Transverse colon (tissue), 3 donors: ENCODE data around the gene SMIM31.

Experiments
- POLR2A ChIP-seq: fragments of 450-650 bp; IDR thresholded peaks from one replicate; pipeline ENCODE4 v1.6.1; 2016; ENCODE audit warnings: antibody characterized with exemption, mild to moderate bottlenecking, moderate library complexity
- TF ChIP-seq, protein P1 (sequence below), 5 experiments: fragments of 200-600 bp in 3 of 5; fragments of 450-650 bp in 2 of 5; sonication (generic) in 3 of 5; IDR thresholded peaks; 1 replicate in 2 of 5; 2 replicates in 3 of 5; pipeline ENCODE4 v1.5.1; 2016 to 2017; ENCODE audit warnings: antibody characterized with exemption in 5 of 5, inconsistent platforms in 3 of 5, mild to moderate bottlenecking in 2 of 5, moderate library complexity in 1 of 5

DNA sequence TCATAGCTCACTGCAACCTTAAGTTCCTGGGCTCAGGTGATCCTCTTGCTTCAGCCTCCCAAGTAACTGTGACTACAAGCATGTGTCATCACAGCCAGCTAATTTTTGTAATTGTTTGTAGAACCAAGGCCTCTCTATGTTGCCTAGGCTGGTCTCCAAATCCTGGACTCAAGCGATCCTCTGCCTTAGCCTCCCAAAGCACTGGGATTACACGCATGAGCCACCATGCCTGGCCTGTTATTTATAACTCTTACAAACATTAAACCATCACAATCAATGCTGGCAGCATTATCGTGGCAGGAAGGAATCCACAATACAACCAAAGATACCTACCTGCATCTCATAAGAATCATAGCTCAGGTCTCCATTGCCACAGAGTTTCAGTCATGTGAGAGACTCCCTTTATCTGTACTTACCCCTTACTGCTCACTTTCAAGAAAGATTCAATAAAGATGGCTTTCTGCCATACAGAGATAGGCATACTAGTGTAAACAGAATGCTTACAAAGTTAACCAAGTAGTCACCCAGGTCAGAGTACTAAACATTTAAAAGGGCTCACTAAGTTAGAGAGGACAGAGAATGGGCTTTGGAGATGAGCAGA lies 48.5 kb downstream of the SMIM31 start:
- TF ChIP-seq, protein P1, sequence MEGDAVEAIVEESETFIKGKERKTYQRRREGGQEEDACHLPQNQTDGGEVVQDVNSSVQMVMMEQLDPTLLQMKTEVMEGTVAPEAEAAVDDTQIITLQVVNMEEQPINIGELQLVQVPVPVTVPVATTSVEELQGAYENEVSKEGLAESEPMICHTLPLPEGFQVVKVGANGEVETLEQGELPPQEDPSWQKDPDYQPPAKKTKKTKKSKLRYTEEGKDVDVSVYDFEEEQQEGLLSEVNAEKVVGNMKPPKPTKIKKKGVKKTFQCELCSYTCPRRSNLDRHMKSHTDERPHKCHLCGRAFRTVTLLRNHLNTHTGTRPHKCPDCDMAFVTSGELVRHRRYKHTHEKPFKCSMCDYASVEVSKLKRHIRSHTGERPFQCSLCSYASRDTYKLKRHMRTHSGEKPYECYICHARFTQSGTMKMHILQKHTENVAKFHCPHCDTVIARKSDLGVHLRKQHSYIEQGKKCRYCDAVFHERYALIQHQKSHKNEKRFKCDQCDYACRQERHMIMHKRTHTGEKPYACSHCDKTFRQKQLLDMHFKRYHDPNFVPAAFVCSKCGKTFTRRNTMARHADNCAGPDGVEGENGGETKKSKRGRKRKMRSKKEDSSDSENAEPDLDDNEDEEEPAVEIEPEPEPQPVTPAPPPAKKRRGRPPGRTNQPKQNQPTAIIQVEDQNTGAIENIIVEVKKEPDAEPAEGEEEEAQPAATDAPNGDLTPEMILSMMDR (IDR thresholded peaks at IDR 0.05), result no peak
- TF ChIP-seq POLR2A, result no peak
